Brain microvascular endothelial cell (primary cell): ENCODE measurements around the gene ACSL5.
"Not testable (repeated sequence)": the region's sequence is repeated elsewhere in the genome, so short reads cannot be mapped to it uniquely, and the experiment has no call there.

Source experiments
- DNase-seq: peaks from one replicate; pipeline ENCODE4 v3.0.0-alpha.2; 2020
- H3K27ac ChIP-seq: fragments of 250-450 bp; sonication (Bioruptor Pico); 2 replicates; pipeline ENCODE4 v1.5.1; 2020; ENCODE audit warnings: mild to moderate bottlenecking, moderate library complexity
- H3K27me3 ChIP-seq: fragments of 250-450 bp; sonication (Bioruptor Pico); replicated peaks from 2 replicates; pipeline ENCODE4 v1.5.1; 2020; ENCODE audit warnings: mild to moderate bottlenecking
- H3K36me3 ChIP-seq: fragments of 250-450 bp; sonication (Bioruptor Pico); replicated peaks from 2 replicates; pipeline ENCODE4 v1.5.1; 2020; ENCODE audit warnings: mild to moderate bottlenecking
- H3K4me3 ChIP-seq: 2 replicates; pipeline ENCODE4 v1.5.1; 2011; ENCODE audit warnings: low read depth, mild to moderate bottlenecking, control low read depth, low read length, moderate library complexity
- in situ Hi-C: cut with HindIII; loops from 2 replicates; pipeline ENCODE4 v1.10.0; 2017; ENCODE audit warnings: low sequenced_read_pairs, low pct_ligation_motif_present
- TF ChIP-seq, protein P1 (sequence below): IDR thresholded peaks from 2 replicates; pipeline ENCODE4 v1.5.1; 2011; ENCODE audit warnings: low read depth, mild to moderate bottlenecking, moderate library complexity, low read length, control low read depth, inconsistent platforms; ENCODE audit errors: missing control alignments

The ACSL5 gene

DNA sequence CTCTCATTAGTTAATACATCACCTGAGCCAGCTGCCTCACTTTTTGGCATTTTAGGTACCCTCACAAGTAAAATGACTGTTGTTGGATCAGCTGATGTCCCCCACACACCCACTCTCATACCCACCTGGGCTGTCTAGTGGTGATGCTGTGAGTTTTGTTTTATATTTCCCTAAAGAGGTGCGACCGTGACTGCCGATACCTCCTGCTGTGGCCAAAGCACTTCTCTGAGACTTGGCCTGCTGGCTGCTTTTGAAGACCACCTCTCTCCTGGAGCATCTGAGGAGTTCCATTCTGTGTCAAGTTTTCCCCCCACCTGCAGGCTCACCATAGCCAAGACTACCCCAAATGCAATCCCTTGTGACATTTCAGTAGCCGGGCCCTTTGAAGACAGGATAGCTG is 6.4 kb upstream of the ACSL5 start:
- in situ Hi-C loops = no loop called here
- TF ChIP-seq, protein P1, sequence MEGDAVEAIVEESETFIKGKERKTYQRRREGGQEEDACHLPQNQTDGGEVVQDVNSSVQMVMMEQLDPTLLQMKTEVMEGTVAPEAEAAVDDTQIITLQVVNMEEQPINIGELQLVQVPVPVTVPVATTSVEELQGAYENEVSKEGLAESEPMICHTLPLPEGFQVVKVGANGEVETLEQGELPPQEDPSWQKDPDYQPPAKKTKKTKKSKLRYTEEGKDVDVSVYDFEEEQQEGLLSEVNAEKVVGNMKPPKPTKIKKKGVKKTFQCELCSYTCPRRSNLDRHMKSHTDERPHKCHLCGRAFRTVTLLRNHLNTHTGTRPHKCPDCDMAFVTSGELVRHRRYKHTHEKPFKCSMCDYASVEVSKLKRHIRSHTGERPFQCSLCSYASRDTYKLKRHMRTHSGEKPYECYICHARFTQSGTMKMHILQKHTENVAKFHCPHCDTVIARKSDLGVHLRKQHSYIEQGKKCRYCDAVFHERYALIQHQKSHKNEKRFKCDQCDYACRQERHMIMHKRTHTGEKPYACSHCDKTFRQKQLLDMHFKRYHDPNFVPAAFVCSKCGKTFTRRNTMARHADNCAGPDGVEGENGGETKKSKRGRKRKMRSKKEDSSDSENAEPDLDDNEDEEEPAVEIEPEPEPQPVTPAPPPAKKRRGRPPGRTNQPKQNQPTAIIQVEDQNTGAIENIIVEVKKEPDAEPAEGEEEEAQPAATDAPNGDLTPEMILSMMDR = no peak

DNA sequence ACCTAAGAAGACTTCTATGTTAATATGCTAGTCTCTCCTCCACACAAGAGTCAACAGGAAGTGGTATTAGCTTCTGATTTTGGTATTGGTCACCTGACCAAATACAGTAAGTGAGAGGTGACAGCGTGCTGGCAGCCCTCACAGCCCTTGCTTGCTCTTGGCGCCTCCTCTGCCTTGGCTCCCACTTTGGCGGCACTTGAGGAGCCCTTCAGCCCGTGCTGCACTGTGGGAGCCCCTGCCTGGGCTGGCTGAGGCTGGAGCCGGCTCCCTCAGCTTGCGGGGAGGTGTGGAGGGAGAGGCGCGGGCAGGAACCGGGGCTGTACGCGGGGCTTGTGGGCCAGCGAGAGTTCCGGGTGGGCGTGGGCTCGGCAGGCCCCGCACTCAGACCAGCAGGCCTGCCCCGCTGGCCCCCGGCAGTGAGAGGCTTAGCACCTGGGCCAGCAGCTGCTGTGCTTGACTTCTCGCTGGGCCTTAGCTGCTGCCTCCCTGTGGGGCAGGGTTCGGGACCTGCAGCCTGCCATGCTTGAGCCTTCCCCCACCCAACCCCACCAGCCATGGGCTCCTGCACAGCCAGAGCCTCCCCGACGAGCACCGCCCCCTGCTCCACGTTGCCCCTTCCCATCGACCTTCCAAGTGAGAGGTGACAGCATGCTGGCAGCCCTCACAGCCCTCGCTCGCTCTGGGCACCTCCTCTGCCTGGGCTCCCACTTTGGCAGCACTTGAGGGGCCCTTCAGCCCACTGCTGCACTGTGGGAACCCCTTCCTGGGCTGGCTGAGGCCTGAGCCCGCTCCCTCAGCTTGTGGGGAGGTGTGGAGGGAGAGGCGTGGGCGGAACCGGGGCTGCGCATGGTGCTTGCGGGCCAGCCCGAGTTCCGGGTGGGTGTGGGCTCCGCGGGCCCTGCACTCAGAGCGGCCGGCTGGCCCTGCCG is 4.2 kb upstream of the ACSL5 start:
- DNase-seq = no peak
- in situ Hi-C loops = no loop called here
- no peak overlapping the region for H3K27ac ChIP-seq

More for the DNA sequence above, 6.4 kb upstream of the ACSL5 start:
- H3K27me3 ChIP-seq = no peaks in the 10 kb centered on the region
- H3K36me3 ChIP-seq = no peaks in the 10 kb centered on the region
- DNase-seq = no peak
- no peak overlapping the region for H3K27ac ChIP-seq
- no peak overlapping the region for H3K4me3 ChIP-seq

DNA sequence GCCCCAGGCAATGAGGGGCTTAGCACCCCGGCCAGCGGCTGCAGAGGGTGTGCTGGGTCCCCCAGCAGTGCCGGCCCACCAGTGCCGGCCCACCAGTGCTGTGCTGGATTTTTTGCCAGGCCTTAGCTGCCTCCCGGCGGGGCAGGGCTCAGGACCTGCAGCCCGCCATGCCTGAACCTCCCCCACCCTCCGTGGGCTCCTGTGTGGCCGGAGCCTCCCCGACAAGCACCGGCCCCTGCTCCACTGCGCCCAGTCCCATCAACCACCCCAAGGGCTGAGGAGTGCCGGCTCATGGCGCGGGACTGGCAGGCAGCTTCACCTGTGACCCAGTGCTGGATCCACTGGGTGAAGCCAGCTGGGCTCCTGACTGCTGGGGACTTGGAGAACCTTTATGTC is 3.5 kb upstream of the ACSL5 start:
- Histone ChIP-seq H3K27me3 (no peaks in the 10 kb centered on the region), H3K36me3 (no peaks in the 10 kb centered on the region), H3K4me3 (no peak overlapping the region), H3K27ac (no peak overlapping the region)
- TF ChIP-seq, protein P1 = no peak
- DNase-seq = no peak
- in situ Hi-C loops = no loop called here

More for the DNA sequence above, 4.2 kb upstream of the ACSL5 start:
- Histone ChIP-seq H3K4me3 (no peak overlapping the region), H3K36me3 (no peaks in the 10 kb centered on the region), H3K27me3 (no peaks in the 10 kb centered on the region)
- TF ChIP-seq, protein P1 = no peak

DNA sequence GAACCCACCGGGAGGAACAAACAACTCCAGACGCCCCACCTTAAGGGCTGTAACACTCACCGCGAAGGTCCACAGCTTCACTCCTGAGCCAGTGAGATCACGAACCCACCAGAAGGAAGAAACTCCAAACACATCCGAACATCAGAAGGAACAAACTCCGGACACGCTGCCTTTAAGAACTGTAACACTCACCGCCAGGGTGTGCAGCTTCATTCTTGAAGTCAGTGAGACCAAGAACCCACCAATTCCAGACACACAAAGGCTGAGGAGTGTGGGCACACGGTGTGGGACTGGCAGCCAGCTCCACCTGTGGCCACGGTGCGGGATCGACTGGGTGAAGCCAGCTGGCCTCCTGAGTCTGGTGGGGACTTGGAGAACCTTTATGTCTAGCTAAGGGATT is 2.6 kb upstream of the ACSL5 start:
- DNase-seq, H3K27me3 ChIP-seq, H3K4me3 ChIP-seq, H3K27ac ChIP-seq, H3K36me3 ChIP-seq, in situ Hi-C loops: not testable (repeated sequence)

DNA sequence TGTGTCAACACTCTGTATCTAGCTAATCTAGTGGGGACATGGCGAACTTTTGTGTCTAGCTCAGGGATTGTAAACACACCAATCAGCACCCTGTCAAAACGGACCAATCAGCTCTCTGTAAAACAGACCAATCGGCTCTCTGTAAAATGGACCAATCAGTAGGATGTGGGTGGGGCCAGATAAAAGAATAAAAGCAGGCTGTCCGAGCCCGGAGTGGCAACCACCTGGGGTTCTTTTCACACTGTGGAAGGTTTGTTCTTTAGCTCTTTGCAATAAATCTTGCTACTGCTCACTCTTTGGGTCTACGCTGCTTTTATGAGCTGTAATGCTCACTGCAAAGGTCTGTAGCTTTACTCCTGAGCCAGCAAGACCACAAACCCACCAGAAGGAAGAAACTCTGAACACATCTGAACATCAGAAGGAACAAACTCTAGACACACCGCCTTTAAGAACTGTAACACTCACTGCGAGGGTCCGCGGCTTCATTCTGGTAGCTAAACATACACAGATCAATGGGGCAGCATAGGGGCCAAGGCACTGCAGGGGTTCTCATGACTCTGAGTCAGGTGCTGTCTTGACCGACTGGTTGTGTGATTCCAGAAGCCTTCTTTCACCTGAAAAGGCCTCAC is 1.6 kb upstream of the ACSL5 start:
- DNase-seq, H3K4me3 ChIP-seq, in situ Hi-C loops, H3K27ac ChIP-seq, H3K36me3 ChIP-seq, H3K27me3 ChIP-seq: not testable (repeated sequence)

DNA sequence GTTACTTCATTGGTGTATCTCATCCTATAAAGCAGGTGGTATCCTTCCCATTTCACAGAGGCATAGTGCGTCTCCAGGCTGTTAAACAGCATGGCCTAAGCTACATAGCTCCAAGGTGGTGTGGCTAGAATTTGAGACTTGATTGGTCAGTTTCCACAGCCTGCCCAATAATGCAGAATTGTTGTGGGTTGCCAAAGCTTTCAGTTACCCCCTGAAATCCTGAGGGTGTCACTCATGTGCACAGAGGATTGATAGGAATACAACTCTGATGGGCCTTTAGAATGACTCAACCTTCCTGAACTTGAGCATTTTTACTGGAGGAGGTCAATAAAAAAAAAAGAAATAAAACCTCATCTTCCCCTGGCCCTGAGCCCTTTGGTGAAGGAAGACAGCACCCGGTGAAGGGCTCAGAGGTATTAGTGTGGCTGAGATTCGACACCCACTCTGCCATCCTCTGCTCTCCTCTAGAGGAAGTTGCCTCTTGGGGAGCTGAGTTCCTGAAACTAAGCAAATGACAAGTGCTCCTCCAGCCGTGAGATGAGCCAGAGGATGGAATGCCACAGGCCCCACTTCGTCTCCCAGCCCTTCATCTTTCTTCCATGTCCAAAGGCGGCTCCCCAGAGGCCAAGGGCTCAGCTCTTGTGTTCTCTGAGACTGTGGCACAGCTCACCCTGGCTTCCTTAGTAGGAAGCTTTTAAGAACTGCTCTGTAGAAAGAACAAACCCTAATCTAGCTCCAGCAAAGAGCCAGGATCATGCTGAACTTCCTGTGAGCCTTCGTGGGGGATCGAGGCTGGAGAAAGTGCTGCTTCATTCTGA is 1.0 kb downstream of the ACSL5 start:
- no peaks in the 10 kb centered on the region for H3K27me3 ChIP-seq
- no peak overlapping the region for H3K27ac ChIP-seq
- in situ Hi-C loops = no loop called here
- H3K36me3 ChIP-seq = no peaks in the 10 kb centered on the region
- no peak for DNase-seq
- H3K4me3 ChIP-seq = no peak overlapping the region
- TF ChIP-seq, protein P1 = no peak
